WTC11 (cell line): ENCODE data around the gene EMILIN1. TPM values are rescaled to one million over a fixed set of nuclear protein-coding genes. Genes with fewer than 3 reads are reported as not detected.

Source experiments
- ATAC-seq: fragments of 200-7000 bp; cut with Tn5 transposase; 2 replicates; pipeline ENCODE4 v1.10.0; 2021; ENCODE audit warnings: mild to moderate bottlenecking, moderate library complexity
- CTCF ChIA-PET: fragments of 300-600 bp; sonication (Branson Sonifier 250); formaldehyde crosslinking; loops from one replicate; lab custom pipeline; 2021; ENCODE audit warnings: antibody characterized with exemption; lab: Charles Lee
- POLR2A ChIA-PET: fragments of 350-600 bp; sonication (Branson Sonifier 250); formaldehyde crosslinking; loops from one replicate; lab custom pipeline; 2021; ENCODE audit warnings: antibody characterized with exemption; lab: Charles Lee
- DNase-seq: peaks from one replicate; pipeline ENCODE4 v3.0.0; 2021; ENCODE audit warnings: low spot score
- H3K27ac Mint-ChIP-seq: 2 replicates; pipeline ENCODE4 v1.8.0; 2021; ENCODE audit warnings: mixed read lengths
- H3K27me3 Mint-ChIP-seq: 2 replicates; pipeline ENCODE4 v1.8.0; 2021; ENCODE audit warnings: low read depth, mild to moderate bottlenecking, moderate library complexity, mixed read lengths
- H3K36me3 Mint-ChIP-seq: 2 replicates; pipeline ENCODE4 v1.8.0; 2021; ENCODE audit warnings: mixed read lengths
- H3K4me1 Mint-ChIP-seq: 2 replicates; pipeline ENCODE4 v1.8.0; 2022; ENCODE audit warnings: mixed read lengths
- H3K4me3 Mint-ChIP-seq: 2 replicates; pipeline ENCODE4 v1.8.0; 2021; ENCODE audit warnings: mild to moderate bottlenecking, moderate library complexity, mixed read lengths
- H3K9me3 Mint-ChIP-seq: 2 replicates; pipeline ENCODE4 v1.8.0; 2021; ENCODE audit warnings: mixed read lengths
- ATF1 ChIP-seq: sonication (generic); formaldehyde crosslinking; IDR thresholded peaks from 2 replicates; pipeline ENCODE4 v1.8.1; 2023; ENCODE audit warnings: mild to moderate bottlenecking, moderate library complexity, missing genetic modification reagents
- CREM ChIP-seq: sonication (generic); formaldehyde crosslinking; IDR thresholded peaks from 2 replicates; pipeline ENCODE4 v1.8.1; 2022; ENCODE audit warnings: mild to moderate bottlenecking, missing genetic modification reagents, moderate library complexity
- E2F1 ChIP-seq: sonication (generic); formaldehyde crosslinking; IDR thresholded peaks from 2 replicates; pipeline ENCODE4 v1.8.0; 2022; ENCODE audit warnings: mild to moderate bottlenecking, missing genetic modification reagents
- EMX1 ChIP-seq: fragments of 250-450 bp; sonication (Bioruptor Pico); IDR thresholded peaks from 2 replicates; pipeline ENCODE4 v1.8.0; 2021; ENCODE audit warnings: mild to moderate bottlenecking
- FOXJ3 ChIP-seq: sonication (generic); formaldehyde crosslinking; IDR thresholded peaks from 2 replicates; pipeline ENCODE4 v1.9.0; 2021; ENCODE audit warnings: missing genetic modification reagents, mild to moderate bottlenecking, borderline replicate concordance
- FOXK1 ChIP-seq: sonication (generic); formaldehyde crosslinking; IDR thresholded peaks from 2 replicates; pipeline ENCODE4 v1.8.0; 2022; ENCODE audit warnings: mild to moderate bottlenecking, moderate library complexity, missing genetic modification reagents
- FOXP1 ChIP-seq: sonication (generic); formaldehyde crosslinking; IDR thresholded peaks from 2 replicates; pipeline ENCODE4 v1.8.0; 2022; ENCODE audit warnings: missing genetic modification reagents, mild to moderate bottlenecking, moderate library complexity, borderline replicate concordance
- HMGXB4 ChIP-seq: sonication (generic); formaldehyde crosslinking; IDR thresholded peaks from 2 replicates; pipeline ENCODE4 v1.8.1; 2023; ENCODE audit warnings: mild to moderate bottlenecking, moderate library complexity, missing genetic modification reagents
- MXD4 ChIP-seq: fragments of 250-450 bp; sonication (Bioruptor Pico); IDR thresholded peaks from 2 replicates; pipeline ENCODE4 v1.8.0; 2021; ENCODE audit warnings: mild to moderate bottlenecking, moderate library complexity, borderline replicate concordance
- NFYB ChIP-seq: sonication (generic); formaldehyde crosslinking; conservative IDR thresholded peaks from 2 replicates; pipeline ENCODE4 v1.8.0; 2022; ENCODE audit warnings: low read depth, missing genetic modification reagents
- OVOL2 ChIP-seq: fragments of 250-450 bp; sonication (Bioruptor Pico); IDR thresholded peaks from 2 replicates; pipeline ENCODE4 v1.9.0; 2021; ENCODE audit warnings: mild to moderate bottlenecking, borderline replicate concordance
- SMAD4 ChIP-seq: sonication (generic); formaldehyde crosslinking; IDR thresholded peaks from 2 replicates; pipeline ENCODE4 v1.8.0; 2022; ENCODE audit warnings: mild to moderate bottlenecking, missing genetic modification reagents
- TEAD4 ChIP-seq: sonication (generic); formaldehyde crosslinking; IDR thresholded peaks from 2 replicates; pipeline ENCODE4 v1.8.0; 2022; ENCODE audit warnings: mild to moderate bottlenecking, missing genetic modification reagents
- TP53 ChIP-seq: sonication (generic); formaldehyde crosslinking; IDR thresholded peaks from 2 replicates; pipeline ENCODE4 v1.8.1; 2023; ENCODE audit warnings: mild to moderate bottlenecking, missing genetic modification reagents
- ZBTB21 ChIP-seq: sonication (generic); formaldehyde crosslinking; IDR thresholded peaks from 2 replicates; pipeline ENCODE4 v1.8.1; 2023; ENCODE audit warnings: mild to moderate bottlenecking, missing genetic modification reagents, borderline replicate concordance
- ZBTB43 ChIP-seq: sonication (generic); formaldehyde crosslinking; IDR thresholded peaks from 2 replicates; pipeline ENCODE4 v1.8.1; 2023; ENCODE audit warnings: mild to moderate bottlenecking, missing genetic modification reagents
- ZMAT4 ChIP-seq: fragments of 250-450 bp; sonication (Bioruptor Pico); IDR thresholded peaks from 2 replicates; pipeline ENCODE4 v1.9.0; 2021; ENCODE audit warnings: mild to moderate bottlenecking
- ZNF671 ChIP-seq: fragments of 250-450 bp; sonication (Bioruptor Pico); IDR thresholded peaks from 2 replicates; pipeline ENCODE4 v1.8.0; 2021; ENCODE audit warnings: mild to moderate bottlenecking
- total RNA-seq: library from RNA; stranded (reverse); gene quantifications from 3 replicates; pipeline ENCODE4 v1.2.3, GENCODE V29; 2021
- TF ChIP-seq, protein P1 (sequence below): sonication (generic); formaldehyde crosslinking; IDR thresholded peaks from 2 replicates; pipeline ENCODE4 v1.8.0; 2022; ENCODE audit warnings: missing genetic modification reagents
- TF ChIP-seq, protein P2 (sequence below): fragments of 200-600 bp; IDR thresholded peaks from 2 replicates; pipeline ENCODE4 v1.8.0; 2022; ENCODE audit warnings: antibody characterized with exemption
- TF ChIP-seq, protein P3 (sequence below): sonication (generic); formaldehyde crosslinking; IDR thresholded peaks from 2 replicates; pipeline ENCODE4 v1.8.0; 2022; ENCODE audit warnings: mild to moderate bottlenecking, missing genetic modification reagents
- TF ChIP-seq, protein P4 (sequence below): sonication (generic); formaldehyde crosslinking; conservative IDR thresholded peaks from 2 replicates; pipeline ENCODE4 v1.8.1; 2022; ENCODE audit warnings: mild to moderate bottlenecking, missing genetic modification reagents

The EMILIN1 gene
- total RNA-seq, 1 experiment from 2014 or later: 3.5 TPM

GRCh38 chr2:27032495-27033252 is 45.7 kb upstream of the EMILIN1 start, which contains the start of gene TMEM214:
TMEM214 (plus strand) TSS chr2:27032965; CDS start chr2:27033016, 51 bp downstream.
- CTCF ChIA-PET: interaction anchor here (0.7 to 3.2 kb wide), 6 partner anchors 8 to 186 kb away, joined by 3 to 20 read pairs (median 7); no protein-coding TSS in a partner anchor
- no peak for TF ChIP-seq FOXJ3 (CRISPR knock-in tag)
- TF ChIP-seq FOXP1 (CRISPR knock-in tag): no peak
- TF ChIP-seq ZMAT4: no peak
- no peak for TF ChIP-seq E2F1 (CRISPR knock-in tag)
- TF ChIP-seq SMAD4 (CRISPR knock-in tag): 0 out of 2 replicates have a peak, but pooled peaks have one; percentile 36
- TF ChIP-seq, protein P1, sequence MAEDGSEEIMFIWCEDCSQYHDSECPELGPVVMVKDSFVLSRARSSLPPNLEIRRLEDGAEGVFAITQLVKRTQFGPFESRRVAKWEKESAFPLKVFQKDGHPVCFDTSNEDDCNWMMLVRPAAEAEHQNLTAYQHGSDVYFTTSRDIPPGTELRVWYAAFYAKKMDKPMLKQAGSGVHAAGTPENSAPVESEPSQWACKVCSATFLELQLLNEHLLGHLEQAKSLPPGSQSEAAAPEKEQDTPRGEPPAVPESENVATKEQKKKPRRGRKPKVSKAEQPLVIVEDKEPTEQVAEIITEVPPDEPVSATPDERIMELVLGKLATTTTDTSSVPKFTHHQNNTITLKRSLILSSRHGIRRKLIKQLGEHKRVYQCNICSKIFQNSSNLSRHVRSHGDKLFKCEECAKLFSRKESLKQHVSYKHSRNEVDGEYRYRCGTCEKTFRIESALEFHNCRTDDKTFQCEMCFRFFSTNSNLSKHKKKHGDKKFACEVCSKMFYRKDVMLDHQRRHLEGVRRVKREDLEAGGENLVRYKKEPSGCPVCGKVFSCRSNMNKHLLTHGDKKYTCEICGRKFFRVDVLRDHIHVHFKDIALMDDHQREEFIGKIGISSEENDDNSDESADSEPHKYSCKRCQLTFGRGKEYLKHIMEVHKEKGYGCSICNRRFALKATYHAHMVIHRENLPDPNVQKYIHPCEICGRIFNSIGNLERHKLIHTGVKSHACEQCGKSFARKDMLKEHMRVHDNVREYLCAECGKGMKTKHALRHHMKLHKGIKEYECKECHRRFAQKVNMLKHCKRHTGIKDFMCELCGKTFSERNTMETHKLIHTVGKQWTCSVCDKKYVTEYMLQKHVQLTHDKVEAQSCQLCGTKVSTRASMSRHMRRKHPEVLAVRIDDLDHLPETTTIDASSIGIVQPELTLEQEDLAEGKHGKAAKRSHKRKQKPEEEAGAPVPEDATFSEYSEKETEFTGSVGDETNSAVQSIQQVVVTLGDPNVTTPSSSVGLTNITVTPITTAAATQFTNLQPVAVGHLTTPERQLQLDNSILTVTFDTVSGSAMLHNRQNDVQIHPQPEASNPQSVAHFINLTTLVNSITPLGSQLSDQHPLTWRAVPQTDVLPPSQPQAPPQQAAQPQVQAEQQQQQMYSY: no peak
- TF ChIP-seq ZNF671: no peak
- TF ChIP-seq FOXK1 (CRISPR knock-in tag): peak; percentile 33; the same call in 1 of the 2 replicates
- 0 out of 2 replicates have a peak, but pooled peaks have one; percentile 63 for TF ChIP-seq ZBTB21 (CRISPR knock-in tag)
- TF ChIP-seq, protein P2, sequence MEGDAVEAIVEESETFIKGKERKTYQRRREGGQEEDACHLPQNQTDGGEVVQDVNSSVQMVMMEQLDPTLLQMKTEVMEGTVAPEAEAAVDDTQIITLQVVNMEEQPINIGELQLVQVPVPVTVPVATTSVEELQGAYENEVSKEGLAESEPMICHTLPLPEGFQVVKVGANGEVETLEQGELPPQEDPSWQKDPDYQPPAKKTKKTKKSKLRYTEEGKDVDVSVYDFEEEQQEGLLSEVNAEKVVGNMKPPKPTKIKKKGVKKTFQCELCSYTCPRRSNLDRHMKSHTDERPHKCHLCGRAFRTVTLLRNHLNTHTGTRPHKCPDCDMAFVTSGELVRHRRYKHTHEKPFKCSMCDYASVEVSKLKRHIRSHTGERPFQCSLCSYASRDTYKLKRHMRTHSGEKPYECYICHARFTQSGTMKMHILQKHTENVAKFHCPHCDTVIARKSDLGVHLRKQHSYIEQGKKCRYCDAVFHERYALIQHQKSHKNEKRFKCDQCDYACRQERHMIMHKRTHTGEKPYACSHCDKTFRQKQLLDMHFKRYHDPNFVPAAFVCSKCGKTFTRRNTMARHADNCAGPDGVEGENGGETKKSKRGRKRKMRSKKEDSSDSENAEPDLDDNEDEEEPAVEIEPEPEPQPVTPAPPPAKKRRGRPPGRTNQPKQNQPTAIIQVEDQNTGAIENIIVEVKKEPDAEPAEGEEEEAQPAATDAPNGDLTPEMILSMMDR: no peak
- no peak for TF ChIP-seq TP53 (CRISPR knock-in tag)
- TF ChIP-seq ZBTB43 (CRISPR knock-in tag): 0 out of 2 replicates have a peak, but pooled peaks have one; percentile 39
- TF ChIP-seq, protein P3, sequence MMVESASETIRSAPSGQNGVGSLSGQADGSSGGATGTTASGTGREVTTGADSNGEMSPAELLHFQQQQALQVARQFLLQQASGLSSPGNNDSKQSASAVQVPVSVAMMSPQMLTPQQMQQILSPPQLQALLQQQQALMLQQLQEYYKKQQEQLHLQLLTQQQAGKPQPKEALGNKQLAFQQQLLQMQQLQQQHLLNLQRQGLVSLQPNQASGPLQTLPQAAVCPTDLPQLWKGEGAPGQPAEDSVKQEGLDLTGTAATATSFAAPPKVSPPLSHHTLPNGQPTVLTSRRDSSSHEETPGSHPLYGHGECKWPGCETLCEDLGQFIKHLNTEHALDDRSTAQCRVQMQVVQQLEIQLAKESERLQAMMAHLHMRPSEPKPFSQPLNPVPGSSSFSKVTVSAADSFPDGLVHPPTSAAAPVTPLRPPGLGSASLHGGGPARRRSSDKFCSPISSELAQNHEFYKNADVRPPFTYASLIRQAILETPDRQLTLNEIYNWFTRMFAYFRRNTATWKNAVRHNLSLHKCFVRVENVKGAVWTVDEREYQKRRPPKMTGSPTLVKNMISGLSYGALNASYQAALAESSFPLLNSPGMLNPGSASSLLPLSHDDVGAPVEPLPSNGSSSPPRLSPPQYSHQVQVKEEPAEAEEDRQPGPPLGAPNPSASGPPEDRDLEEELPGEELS (CRISPR knock-in tag): no peak
- TF ChIP-seq MXD4 (CRISPR knock-in tag): no peak
- TF ChIP-seq, protein P4, sequence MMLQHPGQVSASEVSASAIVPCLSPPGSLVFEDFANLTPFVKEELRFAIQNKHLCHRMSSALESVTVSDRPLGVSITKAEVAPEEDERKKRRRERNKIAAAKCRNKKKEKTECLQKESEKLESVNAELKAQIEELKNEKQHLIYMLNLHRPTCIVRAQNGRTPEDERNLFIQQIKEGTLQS (CRISPR knock-in tag): no peak
- TF ChIP-seq TEAD4 (CRISPR knock-in tag): no peak
- peak; percentile 42; the same call in 1 of the 2 replicates for TF ChIP-seq CREM (CRISPR knock-in tag)
- no peak for TF ChIP-seq EMX1 (CRISPR knock-in tag)
- peak; percentile 68; the same call in 1 of the 2 replicates for TF ChIP-seq HMGXB4 (CRISPR knock-in tag)
- TF ChIP-seq OVOL2 (CRISPR knock-in tag): no peak
- TF ChIP-seq NFYB: no peak
- TF ChIP-seq ATF1 (CRISPR knock-in tag): no peak

More at GRCh38 chr2:27032495-27033252, 45.7 kb upstream of the EMILIN1 start, which contains the start of gene TMEM214:
- H3K27ac Mint-ChIP-seq: peak within 1 kb of the TSS; percentile 65
- ATAC-seq: peak; percentile 94
- DNase-seq: peak; percentile 82
- POLR2A ChIA-PET: interaction anchor here (0.6 to 1.6 kb wide), 5 partner anchors 8 to 450 kb away, joined by 3 to 8 read pairs (median 4); partner anchors contain the start of genes AGBL5 and OST4
- H3K36me3 Mint-ChIP-seq: peaks cover 32% of the 10 kb centered on the region
- no peaks in the 10 kb centered on the region for H3K27me3 Mint-ChIP-seq
- peaks cover 16% of the 10 kb centered on the region for H3K4me1 Mint-ChIP-seq
- H3K9me3 Mint-ChIP-seq: no peaks in the 10 kb centered on the region
- peak within 1 kb of the TSS; percentile 95 for H3K4me3 Mint-ChIP-seq
